SK-N-SH treated with all-trans-retinoic acid at 6 μM for 48 hours (cell line): ENCODE data around the gene B3GALT6.

Experiments used
- ATAC-seq: fragments of 200-7000 bp; cut with Tn5 transposase; 3 replicates; pipeline ENCODE4 v1.9.1; 2020; ENCODE audit warnings: mild to moderate bottlenecking, moderate library complexity
- ARNTL ChIP-seq: fragments of 450-650 bp; formaldehyde crosslinking; IDR thresholded peaks from 2 replicates; pipeline ENCODE4 v1.5.0; 2020; ENCODE audit warnings: low read depth, mild to moderate bottlenecking, moderate library complexity, borderline replicate concordance
- BACH2 ChIP-seq: fragments of 250-450 bp; sonication (Bioruptor Pico); IDR thresholded peaks from 2 replicates; pipeline ENCODE4 v1.9.0; 2021; ENCODE audit warnings: mild to moderate bottlenecking, borderline replicate concordance
- CREB5 ChIP-seq: fragments of 250-450 bp; sonication (Bioruptor Pico); IDR thresholded peaks from 2 replicates; pipeline ENCODE4 v1.5.1; 2020; ENCODE audit warnings: low read depth, mild to moderate bottlenecking, moderate library complexity
- CSDC2 ChIP-seq: fragments of 250-450 bp; sonication (Bioruptor Pico); IDR thresholded peaks from 2 replicates; pipeline ENCODE4 v1.5.0; 2020; ENCODE audit warnings: mild to moderate bottlenecking, moderate library complexity
- CSRNP3 ChIP-seq: fragments of 250-450 bp; sonication (Bioruptor Pico); IDR thresholded peaks from 2 replicates; pipeline ENCODE4 v1.5.1; 2021; ENCODE audit warnings: mild to moderate bottlenecking, moderate library complexity
- ESRRG ChIP-seq: fragments of 250-450 bp; sonication (Bioruptor Pico); IDR thresholded peaks from 2 replicates; pipeline ENCODE4 v1.6.1; 2021; ENCODE audit warnings: mild to moderate bottlenecking
- GLIS3 ChIP-seq: fragments of 250-450 bp; sonication (Bioruptor Pico); IDR thresholded peaks from 2 replicates; pipeline ENCODE4 v1.5.0; 2020; ENCODE audit warnings: mild to moderate bottlenecking, moderate library complexity
- ISL1 ChIP-seq: fragments of 250-450 bp; sonication (Bioruptor Pico); IDR thresholded peaks from 2 replicates; pipeline ENCODE4 v2.1.2; 2022; ENCODE audit warnings: mild to moderate bottlenecking, moderate library complexity
- OSR1 ChIP-seq: fragments of 250-450 bp; sonication (Bioruptor Pico); IDR thresholded peaks from 2 replicates; pipeline ENCODE4 v1.8.0; 2022; ENCODE audit warnings: moderate library complexity, mild to moderate bottlenecking, inconsistent platforms
- PATZ1 ChIP-seq: fragments of 250-450 bp; sonication (Bioruptor Pico); IDR thresholded peaks from 2 replicates; pipeline ENCODE4 v1.8.0; 2020; ENCODE audit warnings: mild to moderate bottlenecking, moderate library complexity, borderline replicate concordance
- POU6F1 ChIP-seq: fragments of 250-450 bp; sonication (Bioruptor Pico); IDR thresholded peaks from 2 replicates; pipeline ENCODE4 v1.8.0; 2021; ENCODE audit warnings: low read depth, mild to moderate bottlenecking, moderate library complexity, borderline replicate concordance
- PPARA ChIP-seq: fragments of 250-450 bp; sonication (Bioruptor Pico); IDR thresholded peaks from 2 replicates; pipeline ENCODE4 v1.5.0; 2020; ENCODE audit warnings: mild to moderate bottlenecking, borderline replicate concordance
- RARB ChIP-seq: fragments of 250-450 bp; sonication (Bioruptor Pico); IDR thresholded peaks from 2 replicates; pipeline ENCODE4 v1.8.0; 2021; ENCODE audit warnings: mild to moderate bottlenecking, moderate library complexity
- SNAI2 ChIP-seq: fragments of 250-450 bp; sonication (Bioruptor Pico); IDR thresholded peaks from 2 replicates; pipeline ENCODE4 v1.5.0; 2020; ENCODE audit warnings: mild to moderate bottlenecking, moderate library complexity
- TCF4 ChIP-seq: fragments of 250-450 bp; sonication (Bioruptor Pico); IDR thresholded peaks from 2 replicates; pipeline ENCODE4 v1.8.0; 2021; ENCODE audit warnings: mild to moderate bottlenecking, moderate library complexity, borderline replicate concordance
- TOX ChIP-seq: fragments of 250-450 bp; sonication (Bioruptor Pico); IDR thresholded peaks from 2 replicates; pipeline ENCODE4 v1.8.0; 2021; ENCODE audit warnings: mild to moderate bottlenecking, moderate library complexity, borderline replicate concordance
- ZFP3 ChIP-seq: fragments of 250-450 bp; sonication (Bioruptor Pico); IDR thresholded peaks from 2 replicates; pipeline ENCODE4 v1.5.0; 2020; ENCODE audit warnings: mild to moderate bottlenecking, moderate library complexity
- ZFP30 ChIP-seq: fragments of 450-650 bp; formaldehyde crosslinking; IDR thresholded peaks from 2 replicates; pipeline ENCODE4 v1.5.0; 2022; ENCODE audit warnings: mild to moderate bottlenecking, moderate library complexity
- ZNF565 ChIP-seq: fragments of 450-650 bp; formaldehyde crosslinking; conservative IDR thresholded peaks from 2 replicates; pipeline ENCODE4 v1.5.0; 2020; ENCODE audit warnings: low read depth, mild to moderate bottlenecking, moderate library complexity
- ZNF70 ChIP-seq: fragments of 450-650 bp; formaldehyde crosslinking; IDR thresholded peaks from 2 replicates; pipeline ENCODE4 v1.5.0; 2020; ENCODE audit warnings: mild to moderate bottlenecking, moderate library complexity
- ZNF8 ChIP-seq: fragments of 450-650 bp; formaldehyde crosslinking; IDR thresholded peaks from 2 replicates; pipeline ENCODE4 v1.5.0; 2020; ENCODE audit warnings: mild to moderate bottlenecking, moderate library complexity
- TF ChIP-seq, protein P1 (sequence below): fragments of 250-450 bp; sonication (Bioruptor Pico); IDR thresholded peaks from 2 replicates; pipeline ENCODE4 v1.5.0; 2020; ENCODE audit warnings: mild to moderate bottlenecking, moderate library complexity

Gene B3GALT6

GRCh38 chr1:1223891-1224290, 8.1 kb upstream of the B3GALT6 start:
- ATAC-seq, result no peak
- TF ChIP-seq TCF4 (no peak), ARNTL (CRISPR knock-in tag) (no peak), CSRNP3 (CRISPR knock-in tag) (no peak), GLIS3 (CRISPR knock-in tag) (no peak)

- no peak for TF ChIP-seq GLIS3 (CRISPR knock-in tag)
- no peak for TF ChIP-seq ZNF565 (CRISPR knock-in tag)
- no peak for TF ChIP-seq ESRRG
- TF ChIP-seq PPARA, result no peak
- no peak for TF ChIP-seq CSDC2 (CRISPR knock-in tag)
- TF ChIP-seq ZNF70 (CRISPR knock-in tag), result no peak
- no peak for TF ChIP-seq SNAI2 (CRISPR knock-in tag)
- TF ChIP-seq ZFP30, result no peak
- TF ChIP-seq ZFP3 (CRISPR knock-in tag), result no peak
- TF ChIP-seq RARB (CRISPR knock-in tag), result no peak
- no peak for TF ChIP-seq TOX (CRISPR knock-in tag)
- TF ChIP-seq ISL1 (CRISPR knock-in tag), result no peak
These were observed 6.7 kb upstream of the B3GALT6 start for GRCh38 chr1:1225238-1225845.

DNA sequence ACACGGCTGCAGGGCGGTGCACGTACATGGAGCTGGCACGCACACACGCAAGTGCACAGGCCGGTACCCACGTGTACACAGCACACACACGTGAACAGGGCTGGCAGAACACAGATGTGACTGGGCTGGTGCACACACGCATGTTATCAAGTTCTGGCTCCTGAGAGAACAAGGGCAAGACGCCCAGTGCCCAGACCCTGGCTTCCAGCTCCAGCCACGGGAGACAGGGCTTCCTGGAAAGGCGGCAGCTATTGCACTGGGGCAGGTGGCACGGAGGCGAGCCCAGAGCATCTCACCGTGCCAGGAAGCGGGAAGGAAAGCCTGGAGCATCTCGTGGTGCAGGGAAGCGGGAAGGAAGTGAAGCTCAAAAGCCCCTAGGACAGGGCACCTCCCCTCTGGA, 6.1 kb upstream of the B3GALT6 start:
- no peak for ATAC-seq
- TF ChIP-seq ZFP3 (CRISPR knock-in tag) (no peak), OSR1 (CRISPR knock-in tag) (no peak), BACH2 (CRISPR knock-in tag) (no peak), CSDC2 (CRISPR knock-in tag) (no peak), CREB5 (CRISPR knock-in tag) (no peak), PPARA (no peak), TOX (CRISPR knock-in tag) (no peak), GLIS3 (CRISPR knock-in tag) (no peak), POU6F1 (CRISPR knock-in tag) (no peak), ZFP30 (no peak), TCF4 (no peak), ISL1 (CRISPR knock-in tag) (no peak), RARB (CRISPR knock-in tag) (no peak), SNAI2 (CRISPR knock-in tag) (no peak), PATZ1 (CRISPR knock-in tag) (no peak), ZNF8 (no peak), CSRNP3 (CRISPR knock-in tag) (no peak), ARNTL (CRISPR knock-in tag) (no peak)
- TF ChIP-seq, protein P1, sequence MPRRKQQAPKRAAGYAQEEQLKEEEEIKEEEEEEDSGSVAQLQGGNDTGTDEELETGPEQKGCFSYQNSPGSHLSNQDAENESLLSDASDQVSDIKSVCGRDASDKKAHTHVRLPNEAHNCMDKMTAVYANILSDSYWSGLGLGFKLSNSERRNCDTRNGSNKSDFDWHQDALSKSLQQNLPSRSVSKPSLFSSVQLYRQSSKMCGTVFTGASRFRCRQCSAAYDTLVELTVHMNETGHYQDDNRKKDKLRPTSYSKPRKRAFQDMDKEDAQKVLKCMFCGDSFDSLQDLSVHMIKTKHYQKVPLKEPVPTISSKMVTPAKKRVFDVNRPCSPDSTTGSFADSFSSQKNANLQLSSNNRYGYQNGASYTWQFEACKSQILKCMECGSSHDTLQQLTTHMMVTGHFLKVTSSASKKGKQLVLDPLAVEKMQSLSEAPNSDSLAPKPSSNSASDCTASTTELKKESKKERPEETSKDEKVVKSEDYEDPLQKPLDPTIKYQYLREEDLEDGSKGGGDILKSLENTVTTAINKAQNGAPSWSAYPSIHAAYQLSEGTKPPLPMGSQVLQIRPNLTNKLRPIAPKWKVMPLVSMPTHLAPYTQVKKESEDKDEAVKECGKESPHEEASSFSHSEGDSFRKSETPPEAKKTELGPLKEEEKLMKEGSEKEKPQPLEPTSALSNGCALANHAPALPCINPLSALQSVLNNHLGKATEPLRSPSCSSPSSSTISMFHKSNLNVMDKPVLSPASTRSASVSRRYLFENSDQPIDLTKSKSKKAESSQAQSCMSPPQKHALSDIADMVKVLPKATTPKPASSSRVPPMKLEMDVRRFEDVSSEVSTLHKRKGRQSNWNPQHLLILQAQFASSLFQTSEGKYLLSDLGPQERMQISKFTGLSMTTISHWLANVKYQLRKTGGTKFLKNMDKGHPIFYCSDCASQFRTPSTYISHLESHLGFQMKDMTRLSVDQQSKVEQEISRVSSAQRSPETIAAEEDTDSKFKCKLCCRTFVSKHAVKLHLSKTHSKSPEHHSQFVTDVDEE (CRISPR knock-in tag), result no peak

More at GRCh38 chr1:1225238-1225845, 6.7 kb upstream of the B3GALT6 start:
- no peak for ATAC-seq
